Measurements from ENCODE around the gene RSPH9. TPM values are rescaled to one million over a fixed set of nuclear protein-coding genes. Genes with fewer than 3 reads are reported as not detected.

RSPH9 gene
- total and polyA plus RNA-seq, 11 donors = 0.09 to 0.50 (median 0.16) TPM; not detected in 3

DNA sequence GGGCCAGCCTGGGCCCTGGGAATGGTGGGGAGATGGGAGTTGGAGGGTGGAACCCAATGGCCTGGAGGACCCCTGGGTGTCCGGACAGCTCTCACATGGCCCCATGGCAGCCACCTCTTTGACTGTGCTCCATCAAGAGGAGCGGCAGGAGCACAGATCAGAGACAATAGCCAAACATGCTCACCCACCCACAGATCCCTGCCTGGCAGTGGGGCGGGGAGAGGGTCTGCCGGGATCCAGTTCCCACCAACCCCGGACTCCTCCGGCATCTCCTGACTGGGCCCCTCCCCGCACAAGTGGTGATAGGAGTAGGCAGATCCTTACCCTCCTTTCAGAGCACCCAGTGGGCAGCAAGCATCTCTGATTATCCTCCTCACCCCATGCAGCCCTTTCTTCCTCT lies 74.7 kb downstream of the RSPH9 start:
- H3K9me3 ChIP-seq = no peaks in the 10 kb centered on the region
- 90 to 94% (median 92%) methylated on average over 3 to 7 of the region's 7 CpGs for WGBS, 4 donors
- H3K27me3 ChIP-seq = no peaks in the 10 kb centered on the region
- peaks cover 3 to 59% (median 30%) of the 10 kb centered on the region in 12 donors for H3K4me1 ChIP-seq
- no peak for ATAC-seq
- no peak overlapping the region for H3K4me3 ChIP-seq
- TF ChIP-seq POLR2A (IDR thresholded peaks at IDR 0.05) = no peak
- TF ChIP-seq, protein P1, sequence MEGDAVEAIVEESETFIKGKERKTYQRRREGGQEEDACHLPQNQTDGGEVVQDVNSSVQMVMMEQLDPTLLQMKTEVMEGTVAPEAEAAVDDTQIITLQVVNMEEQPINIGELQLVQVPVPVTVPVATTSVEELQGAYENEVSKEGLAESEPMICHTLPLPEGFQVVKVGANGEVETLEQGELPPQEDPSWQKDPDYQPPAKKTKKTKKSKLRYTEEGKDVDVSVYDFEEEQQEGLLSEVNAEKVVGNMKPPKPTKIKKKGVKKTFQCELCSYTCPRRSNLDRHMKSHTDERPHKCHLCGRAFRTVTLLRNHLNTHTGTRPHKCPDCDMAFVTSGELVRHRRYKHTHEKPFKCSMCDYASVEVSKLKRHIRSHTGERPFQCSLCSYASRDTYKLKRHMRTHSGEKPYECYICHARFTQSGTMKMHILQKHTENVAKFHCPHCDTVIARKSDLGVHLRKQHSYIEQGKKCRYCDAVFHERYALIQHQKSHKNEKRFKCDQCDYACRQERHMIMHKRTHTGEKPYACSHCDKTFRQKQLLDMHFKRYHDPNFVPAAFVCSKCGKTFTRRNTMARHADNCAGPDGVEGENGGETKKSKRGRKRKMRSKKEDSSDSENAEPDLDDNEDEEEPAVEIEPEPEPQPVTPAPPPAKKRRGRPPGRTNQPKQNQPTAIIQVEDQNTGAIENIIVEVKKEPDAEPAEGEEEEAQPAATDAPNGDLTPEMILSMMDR (IDR thresholded peaks at IDR 0.05) = no peak
- H3K36me3 ChIP-seq = no peaks in the 10 kb centered on the region
- H3K27ac ChIP-seq = peak overlapping the region in 11 of 12 donors; percentile 63 to 95 (median 87)
- DNase-seq = no peak
- intact Hi-C loops (cut with DNase I) = loop anchor here in 2 of 10 donors (2.0 to 5.0 kb wide), 2 partner anchors 17 to 37 kb away; no protein-coding TSS in a partner anchor

GRCh38 chr6:43720999-43721398 lies 76.2 kb downstream of the RSPH9 start:
- Histone ChIP-seq H3K27ac (no peak overlapping the region), H3K4me1 (peaks cover 3 to 45% (median 24%) of the 10 kb centered on the region in 12 donors), H3K36me3 (no peaks in the 10 kb centered on the region), H3K9me3 (no peaks in the 10 kb centered on the region), H3K27me3 (no peaks in the 10 kb centered on the region), H3K4me3 (no peak overlapping the region)
- intact Hi-C loops (cut with DNase I) = loop anchor here in 6 of 10 donors (5.0 to 10.0 kb wide), 9 partner anchors 36 to 356 kb away; partner anchors contain the start of gene VEGFA (in 1 of the 6)
- TF ChIP-seq, protein P1 (IDR thresholded peaks at IDR 0.05) = no peak
- no peak for TF ChIP-seq POLR2A (IDR thresholded peaks at IDR 0.05)
- WGBS, 4 donors = 89 to 98% (median 95%) methylated on average over 4 of the region's 4 CpGs
- ATAC-seq (no peak), DNase-seq (no peak)

Other genes starting within 250 kb of the RSPH9 start
- 10 to 100 TPM in 5 of 9 donors, 1 to 10 TPM in 4; 6.4 to 18.3 (median 10.3) TPM for gene ABCC10, start 217.5 kb upstream of the RSPH9 start, total RNA-seq
- gene ABCC10, start 217.5 kb upstream of the RSPH9 start, polyA plus RNA-seq = 10 to 100 TPM in 1 of 2 donors, 1 to 10 TPM in 1; 7.3 to 19.6 TPM
- gene DLK2, start 189.5 kb upstream of the RSPH9 start, total RNA-seq = 1 to 10 TPM in 8 of 9 donors, under 1 TPM in 1; 0.61 to 4.1 (median 2.6) TPM
- gene DLK2, start 189.5 kb upstream of the RSPH9 start, polyA plus RNA-seq = 1 to 10 TPM; 3.2 to 8.1 TPM
- gene TJAP1, start 167.5 kb upstream of the RSPH9 start, total RNA-seq = 10 to 100 TPM; 16.9 to 34.5 (median 19.1) TPM
- gene TJAP1, start 167.5 kb upstream of the RSPH9 start, polyA plus RNA-seq = 10 to 100 TPM; 16.5 TPM
- 1 to 10 TPM in 8 of 9 donors, under 1 TPM in 1; 0.50 to 5.1 (median 1.9) TPM for gene LRRC73, start 134.7 kb upstream of the RSPH9 start, total RNA-seq
- gene LRRC73, start 134.7 kb upstream of the RSPH9 start, polyA plus RNA-seq = 1 to 10 TPM in 1 of 2 donors, under 1 TPM in 1; 0.53 to 1.9 TPM
- gene YIPF3, start 128.1 kb upstream of the RSPH9 start, total RNA-seq = 10 to 100 TPM; 63.4 to 90.3 (median 75.3) TPM
- 100 to 1,000 TPM in 1 of 2 donors, 10 to 100 TPM in 1; 64.5 to 132 TPM for gene YIPF3, start 128.1 kb upstream of the RSPH9 start, polyA plus RNA-seq
- 10 to 100 TPM in 8 of 9 donors, 1 to 10 TPM in 1; 9.5 to 20.6 (median 13.5) TPM for gene POLR1C, start 127.9 kb upstream of the RSPH9 start, total RNA-seq
- gene POLR1C, start 127.9 kb upstream of the RSPH9 start, polyA plus RNA-seq = 10 to 100 TPM; 11.6 to 52.9 TPM
- 10 to 100 TPM; 11.8 to 22.4 (median 17.2) TPM for gene XPO5, start 69.0 kb upstream of the RSPH9 start, total RNA-seq
- gene XPO5, start 69.0 kb upstream of the RSPH9 start, polyA plus RNA-seq = 10 to 100 TPM in 1 of 2 donors, 1 to 10 TPM in 1; 6.0 to 12.7 TPM
- 10 to 100 TPM in 5 of 9 donors, 1 to 10 TPM in 4; 5.5 to 12.2 (median 10.1) TPM for gene POLH, start 68.9 kb upstream of the RSPH9 start, total RNA-seq
- gene POLH, start 68.9 kb upstream of the RSPH9 start, polyA plus RNA-seq = 1 to 10 TPM; 2.3 to 3.2 TPM
- 10 to 100 TPM; 16.6 to 37.1 (median 26.1) TPM for gene GTPBP2, start 15.8 kb upstream of the RSPH9 start, total RNA-seq
- 10 to 100 TPM; 24.1 to 37.0 TPM for gene GTPBP2, start 15.8 kb upstream of the RSPH9 start, polyA plus RNA-seq
- gene MAD2L1BP, start 9.2 kb upstream of the RSPH9 start, total RNA-seq = 10 to 100 TPM; 24.5 to 33.7 (median 26.6) TPM
- 10 to 100 TPM; 19.8 to 38.6 TPM for gene MAD2L1BP, start 9.2 kb upstream of the RSPH9 start, polyA plus RNA-seq
- gene MRPS18A, start 42.8 kb downstream of the RSPH9 start, total RNA-seq = 10 to 100 TPM; 37.4 to 66.1 (median 39.1) TPM
- 100 to 1,000 TPM in 1 of 2 donors, 10 to 100 TPM in 1; 55.3 to 105 TPM for gene MRPS18A, start 42.8 kb downstream of the RSPH9 start, polyA plus RNA-seq
- 100 to 1,000 TPM in 7 of 9 donors, 10 to 100 TPM in 2; 83.0 to 238 (median 171) TPM for gene VEGFA, start 125.2 kb downstream of the RSPH9 start, total RNA-seq
- 100 to 1,000 TPM; 139 to 254 TPM for gene VEGFA, start 125.2 kb downstream of the RSPH9 start, polyA plus RNA-seq

All from heart left ventricle (tissue), 16 donors.